Body of pancreas (tissue), 4 donors: Measurements from ENCODE around the gene BAZ2B.

Experiments used
- CTCF ChIP-seq, 7 experiments: fragments of 450-650 bp in 4 of 7; fragments of 200-600 bp in 3 of 7; sonication (generic) in 3 of 7; IDR thresholded peaks; one replicate each; pipeline ENCODE4 v1.5.1; 2016 to 2019; ENCODE audit warnings: antibody characterized with exemption in 7 of 7
- POLR2A ChIP-seq, 3 donors: fragments of 450-650 bp; IDR thresholded peaks; one replicate each; pipeline ENCODE4 v1.6.1; 2016; ENCODE audit warnings: antibody characterized with exemption in 3 of 3, mild to moderate bottlenecking in 2 of 3

DNA sequence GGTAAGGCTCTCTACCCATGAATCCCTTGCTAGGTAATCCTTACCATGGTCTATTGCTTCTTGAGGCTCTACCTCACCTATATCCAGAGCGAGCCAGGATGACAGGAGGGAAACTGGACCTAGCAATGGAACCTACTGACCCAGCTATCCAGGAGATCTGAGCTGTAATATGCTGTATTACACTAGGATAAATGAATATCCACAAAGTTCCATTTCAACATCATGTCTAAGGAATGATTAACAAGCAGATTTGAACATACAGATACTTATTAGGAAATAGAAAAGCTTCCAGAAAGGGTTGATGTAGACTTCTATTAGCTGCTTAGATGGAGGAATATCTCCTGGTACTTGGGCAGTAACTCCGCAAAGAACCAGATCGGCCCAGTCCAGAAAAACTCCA, 110.1 kb downstream of the BAZ2B start:
- TF ChIP-seq POLR2A (IDR thresholded peaks at IDR 0.05) (no peak), CTCF (IDR thresholded peaks at IDR 0.05) (no peak)
